ENCODE data around the gene ACAA1.
"Not testable (repeated sequence)": the region's sequence is repeated elsewhere in the genome, so short reads cannot be mapped to it uniquely, and the experiment has no call there.

ACAA1 gene

GRCh38 chr3:38098376-38098723 is 38.6 kb downstream of the ACAA1 start:
- no peak for DNase-seq

DNA sequence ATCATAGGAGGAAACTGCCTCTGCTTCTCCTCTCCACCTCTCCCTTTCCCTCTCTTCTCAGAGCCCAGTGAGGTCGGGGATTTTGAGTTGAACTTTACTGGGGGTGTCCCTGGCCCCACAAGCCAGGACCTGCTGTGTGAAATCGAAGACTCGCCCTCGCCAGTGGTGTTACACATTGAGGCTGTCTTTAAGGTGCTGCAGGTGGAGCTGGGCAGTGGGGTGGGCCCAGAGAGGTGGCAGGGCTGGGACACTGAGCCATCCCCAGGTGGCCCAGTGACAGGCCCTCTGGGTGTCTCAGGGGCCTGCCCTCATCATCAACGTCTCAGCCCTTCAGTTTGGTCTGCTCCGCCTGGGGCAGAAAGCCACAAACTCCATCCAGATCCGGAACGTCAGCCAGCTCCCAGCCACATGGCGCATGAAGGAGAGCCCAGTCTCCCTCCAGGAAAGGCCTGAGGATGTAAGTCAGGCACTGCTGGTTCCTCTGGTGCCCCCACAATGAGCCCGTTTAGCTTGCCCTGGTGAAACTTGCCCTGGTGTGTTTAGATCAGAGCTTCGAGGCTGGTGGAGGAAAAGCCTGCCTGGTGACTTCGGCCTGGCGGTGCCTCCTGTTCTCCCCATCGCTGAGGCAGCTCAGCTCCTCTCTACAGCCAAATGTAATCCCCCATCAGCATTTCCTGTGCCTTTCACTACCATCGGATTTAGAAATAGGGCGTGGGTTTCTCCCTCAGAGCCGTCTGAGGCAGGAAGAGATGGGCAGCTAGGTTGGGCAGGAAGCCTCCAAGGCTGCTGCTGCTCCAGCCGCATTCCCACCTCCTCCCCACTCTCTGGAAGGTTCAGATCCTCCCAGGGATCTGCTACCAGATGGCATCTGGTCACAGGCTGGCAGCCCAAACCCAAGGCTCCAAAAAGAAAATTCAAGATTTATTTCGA is 39.2 kb downstream of the ACAA1 start:
- no peak for DNase-seq

GRCh38 chr3:38095669-38096483 is 41.1 kb downstream of the ACAA1 start:
- no peak for DNase-seq

DNA sequence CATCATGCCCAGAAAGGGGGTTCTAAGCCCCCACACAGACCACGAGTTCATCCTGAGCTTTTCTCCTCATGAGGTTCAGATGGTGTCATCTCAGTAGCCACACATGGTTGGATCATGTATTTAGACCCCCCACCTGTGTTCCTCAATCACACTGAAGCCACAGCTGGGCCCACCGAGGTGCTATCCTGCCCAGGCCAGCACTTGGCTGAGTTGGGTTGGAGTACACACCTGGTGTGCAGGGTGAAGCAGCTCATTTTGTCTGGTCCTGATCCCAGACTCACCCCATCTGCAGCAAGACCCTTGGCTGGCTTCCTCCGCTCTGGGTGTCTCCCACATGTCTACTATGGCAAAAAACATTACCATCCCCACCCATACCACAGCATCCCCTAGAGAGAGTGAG is 41.9 kb downstream of the ACAA1 start:
- DNase-seq = no peak

DNA sequence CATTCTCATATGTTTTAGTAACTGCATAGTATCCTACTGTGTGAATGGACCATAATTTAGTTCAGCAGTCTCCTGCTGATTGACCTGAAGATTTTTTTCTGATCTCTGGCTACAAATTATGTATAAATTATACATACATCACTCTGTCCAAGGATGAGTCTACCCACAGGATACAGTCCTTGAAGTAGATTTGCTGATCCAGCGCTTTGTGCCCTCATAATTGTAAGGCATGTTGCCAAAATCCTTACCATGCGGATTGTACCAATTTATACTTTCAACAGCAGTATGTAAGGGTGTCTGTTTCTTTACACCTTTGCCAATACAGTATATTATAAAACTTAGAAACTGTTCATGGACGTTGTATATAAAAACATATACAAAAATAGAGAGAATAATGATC is 46.5 kb downstream of the ACAA1 start:
- no peak for DNase-seq

DNA sequence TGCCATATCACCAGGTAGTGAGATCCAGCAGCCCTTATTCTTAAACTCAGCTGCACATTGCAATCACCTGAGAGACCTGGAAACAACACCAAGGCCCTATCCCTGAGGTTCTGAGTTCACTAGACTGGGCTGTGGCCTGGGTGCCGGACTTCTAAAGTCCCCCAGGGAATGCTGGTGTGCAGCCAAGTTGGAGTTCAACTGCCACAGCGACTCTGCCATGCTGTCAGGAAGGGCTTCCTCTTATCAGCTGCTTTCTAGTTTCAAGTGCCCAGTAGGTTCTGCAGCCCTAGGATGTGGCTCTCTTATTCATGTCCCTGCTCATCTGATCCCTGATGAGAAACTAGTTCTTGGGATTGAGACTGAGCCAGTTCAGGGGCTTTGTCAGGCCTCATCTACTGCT is 47.8 kb downstream of the ACAA1 start:
- DNase-seq = no peak

DNA sequence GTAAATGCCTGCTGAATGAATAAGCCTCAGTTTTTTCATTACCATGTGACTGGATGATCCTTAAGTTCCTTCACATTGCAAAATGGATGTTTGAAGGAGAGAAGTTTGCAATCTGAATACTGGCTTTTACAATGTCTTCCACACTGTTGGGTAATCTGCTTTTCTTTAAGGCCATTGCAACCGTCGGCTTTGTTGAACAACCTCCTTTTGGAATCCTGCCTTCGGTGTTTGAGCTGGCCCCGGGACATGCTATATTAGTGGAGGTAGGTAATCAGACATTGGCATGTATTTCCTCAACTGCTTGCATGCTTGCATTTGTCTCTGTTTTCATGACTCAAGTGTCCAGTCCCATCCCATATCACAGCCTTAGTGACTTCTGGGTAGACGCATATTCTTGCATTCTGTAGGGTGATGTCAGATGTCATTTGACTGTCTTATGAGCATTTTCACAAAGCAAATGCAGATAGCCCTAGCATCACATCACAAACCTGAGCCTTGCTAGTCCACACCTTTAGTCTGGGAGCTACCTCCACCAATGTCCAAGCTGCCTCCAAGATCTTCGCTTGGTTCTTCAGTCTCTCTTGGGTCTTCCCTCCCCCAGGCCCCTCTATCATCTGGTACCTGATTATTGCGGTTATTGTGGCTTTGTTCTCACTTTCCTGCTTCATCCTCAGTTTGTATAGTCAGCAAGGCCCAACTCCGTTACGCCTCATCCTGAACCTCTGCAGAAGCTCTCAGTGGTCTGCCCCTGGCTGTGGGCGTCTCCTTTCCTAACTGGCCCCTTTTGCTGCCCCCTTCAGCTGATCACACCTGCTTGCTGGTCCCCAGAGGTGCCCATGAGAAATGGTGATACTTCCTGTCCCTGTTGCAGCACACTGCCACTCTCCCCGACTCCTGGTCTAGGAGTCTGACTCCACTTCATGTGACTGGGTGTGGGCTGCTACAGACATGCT is 48.5 kb downstream of the ACAA1 start:
- no peak for DNase-seq

DNA sequence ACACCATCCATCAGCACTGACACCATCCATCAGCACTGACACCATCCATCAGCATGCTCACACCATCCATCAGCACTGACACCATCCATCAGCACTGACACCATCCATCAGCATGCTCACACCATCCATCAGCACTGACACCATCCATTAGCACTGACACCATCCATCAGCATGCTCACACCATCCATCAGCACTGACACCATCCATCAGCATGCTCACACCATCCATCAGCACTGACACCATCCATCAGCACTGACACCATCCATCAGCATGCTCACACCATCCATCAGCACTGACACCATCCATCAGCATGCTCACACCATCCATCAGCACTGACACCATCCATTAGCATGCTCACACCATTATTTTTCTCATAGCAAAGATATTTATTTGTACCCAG is 49.6 kb downstream of the ACAA1 start:
- DNase-seq = not testable (repeated sequence)

DNA sequence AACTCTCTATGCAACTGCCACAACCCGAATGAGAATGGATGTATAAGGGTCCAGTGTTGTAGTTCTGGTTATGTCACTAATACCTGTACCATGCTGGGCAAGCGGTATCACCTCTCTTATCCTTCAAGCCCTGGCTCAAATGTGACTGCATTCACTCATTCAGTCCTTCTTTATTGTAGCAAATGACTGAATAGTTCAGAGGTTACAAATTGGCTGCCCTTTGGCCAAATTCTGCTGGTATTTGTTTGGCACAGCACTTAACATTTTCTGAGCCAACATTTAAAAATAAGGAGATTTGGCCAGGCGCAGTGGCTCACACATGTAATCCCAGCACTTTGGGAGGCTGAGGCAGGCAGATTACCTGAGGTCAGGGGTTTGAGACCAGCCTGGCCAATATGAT is 50.4 kb downstream of the ACAA1 start:
- DNase-seq = no peak

DNA sequence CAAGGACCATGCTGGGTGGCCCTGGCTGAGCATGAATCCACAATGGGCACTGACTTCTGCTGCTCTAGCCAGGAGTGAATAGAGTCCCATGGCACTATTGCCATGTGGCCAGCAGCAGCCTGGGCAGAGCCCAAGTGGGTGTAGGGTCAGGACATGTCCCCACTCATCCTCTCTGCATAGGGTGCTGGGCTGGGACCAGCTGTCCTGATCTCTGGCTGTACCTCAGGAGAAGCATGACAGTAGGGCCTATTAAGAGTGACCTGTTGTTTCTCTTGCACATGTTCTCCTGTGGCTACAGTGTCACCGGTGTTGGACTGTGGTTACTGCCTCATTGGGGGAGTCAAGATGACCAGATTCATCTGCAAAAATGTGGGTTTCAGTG is 51.0 kb downstream of the ACAA1 start:
- no peak for DNase-seq

DNA sequence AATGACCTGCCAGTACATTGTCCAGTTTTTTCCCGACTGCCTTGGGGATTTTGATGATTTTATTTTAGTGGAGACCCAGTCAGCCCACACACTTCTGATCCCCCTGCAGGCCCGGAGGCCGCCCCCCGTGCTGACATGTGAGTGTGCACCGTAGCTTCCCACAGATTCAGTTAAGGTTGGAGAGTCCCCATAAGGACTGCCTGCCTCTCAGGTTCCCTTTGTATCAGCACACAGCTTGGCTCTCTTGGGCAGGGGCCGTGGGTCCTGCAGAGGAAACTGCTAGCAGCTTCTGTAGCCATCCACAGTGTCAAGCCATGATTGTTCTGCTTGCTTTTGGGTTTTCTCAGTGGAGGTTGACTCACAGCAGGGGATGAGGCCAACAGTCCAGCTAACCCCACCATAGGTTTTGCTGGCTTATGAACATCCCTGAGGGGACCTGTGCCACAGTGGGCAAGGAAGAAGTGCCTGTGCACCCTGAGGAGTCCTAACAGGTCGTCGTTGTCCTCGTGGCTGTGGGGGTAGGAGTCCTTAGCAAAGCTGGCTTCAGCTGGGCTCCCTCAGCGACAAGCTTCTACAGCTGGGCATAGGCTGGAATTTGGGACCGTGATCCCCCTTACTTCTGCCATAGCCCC is 51.5 kb downstream of the ACAA1 start:
- DNase-seq = no peak

- DNase-seq = no peak
These were observed 52.3 kb downstream of the ACAA1 start for GRCh38 chr3:38084334-38085310.

DNA sequence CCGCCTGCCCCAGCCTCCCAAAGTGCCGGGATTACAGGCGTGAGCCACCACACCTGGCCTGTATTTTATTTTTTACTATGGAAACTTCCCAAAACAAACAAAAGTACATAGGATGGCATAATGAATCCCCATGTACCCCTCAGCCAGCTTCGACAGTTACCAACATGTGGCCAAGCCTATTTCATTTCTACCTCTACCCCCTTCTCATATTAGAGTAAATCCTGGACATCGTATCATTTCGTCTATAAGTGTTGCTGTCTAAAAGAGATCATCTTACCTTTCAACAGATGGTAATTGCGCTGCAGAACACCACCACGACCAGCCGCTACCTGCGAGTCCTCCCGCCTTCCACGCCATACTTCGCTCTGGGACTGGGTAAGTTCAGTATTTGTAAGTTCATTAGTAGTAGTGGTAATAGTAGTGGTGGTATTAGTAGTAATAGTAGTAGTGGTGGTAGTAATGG is 53.0 kb downstream of the ACAA1 start:
- DNase-seq = no peak

DNA sequence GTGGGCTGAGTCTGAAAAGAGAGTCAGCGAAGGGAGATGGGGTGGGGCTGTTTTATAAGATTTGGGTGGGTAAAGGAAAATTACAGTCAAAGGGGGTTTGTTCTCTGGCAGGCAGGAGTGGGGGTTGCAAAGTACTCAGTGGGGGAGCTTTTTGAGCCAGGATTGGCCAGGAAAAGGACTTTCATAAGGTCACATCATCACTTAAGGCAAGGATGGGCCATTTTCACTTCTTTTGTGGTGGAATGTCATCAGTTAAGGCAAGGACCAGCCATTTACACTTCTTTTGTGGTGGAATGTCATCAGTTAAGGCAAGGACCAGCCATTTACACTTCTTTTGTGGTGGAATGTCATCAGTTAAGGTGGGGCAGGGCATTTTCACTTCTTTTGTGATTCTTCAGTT is 53.7 kb downstream of the ACAA1 start:
- DNase-seq = not testable (repeated sequence)

- DNase-seq = not testable (repeated sequence)
These were observed 54.6 kb downstream of the ACAA1 start for GRCh38 chr3:38082296-38082695.

- not testable (repeated sequence) for DNase-seq
These were observed 59.9 kb downstream of the ACAA1 start for GRCh38 chr3:38077073-38077472.
